Liver (tissue), 9 donors: ENCODE measurements around the gene ACE2. TPM values are rescaled to one million over a fixed set of nuclear protein-coding genes. Genes with fewer than 3 reads are reported as not detected.
A peak's percentile ranks its signal among the peaks of the same experiment; 100 is the strongest.

Source experiments
- DNase-seq: peaks from one replicate; pipeline ENCODE4 v3.0.0-alpha.2; 2017; ENCODE audit warnings: low spot score
- H3K27ac ChIP-seq, 2 donors: one replicate each; pipeline ENCODE4 v1.7.0; 2013; ENCODE audit warnings: inconsistent platforms in 2 of 2, low read length in 2 of 2, control low read depth in 1 of 2, low read depth in 1 of 2, mild to moderate bottlenecking in 1 of 2
- H3K27me3 ChIP-seq, 4 donors: one replicate each; pipeline versions ENCODE4 v1.6.1 to v1.7.0; 2013; ENCODE audit warnings: low read length in 3 of 4, inconsistent platforms in 1 of 4, mild to moderate bottlenecking in 1 of 4, moderate library complexity in 1 of 4; ENCODE audit not compliant: control insufficient read depth in 4 of 4, insufficient read depth in 4 of 4
- H3K36me3 ChIP-seq, 4 donors: one replicate each; pipeline versions ENCODE4 v1.6.1 to v1.7.0; 2013; ENCODE audit warnings: low read length in 3 of 4, mild to moderate bottlenecking in 3 of 4, low read depth in 1 of 4, moderate library complexity in 1 of 4; ENCODE audit not compliant: control insufficient read depth in 4 of 4, insufficient read depth in 3 of 4
- H3K4me1 ChIP-seq, 4 donors: one replicate each; pipeline versions ENCODE4 v1.6.1 to v1.7.0; 2013; ENCODE audit warnings: low read length in 3 of 4, mild to moderate bottlenecking in 3 of 4, moderate library complexity in 1 of 4; ENCODE audit not compliant: control insufficient read depth in 4 of 4, insufficient read depth in 4 of 4
- H3K4me3 ChIP-seq, 3 donors: one replicate each; pipeline versions ENCODE4 v1.6.1 to v1.7.0; 2013; ENCODE audit warnings: low read length in 3 of 3, control low read depth in 1 of 3, low read depth in 1 of 3, mild to moderate bottlenecking in 1 of 3
- H3K9ac ChIP-seq, 2 donors: one replicate each; pipeline ENCODE4 v1.7.0; 2013; ENCODE audit warnings: low read length in 2 of 2, mild to moderate bottlenecking in 2 of 2, moderate library complexity in 2 of 2, control low read depth in 1 of 2, low read depth in 1 of 2
- H3K9me3 ChIP-seq, 4 donors: one replicate each; pipeline versions ENCODE4 v1.6.1 to v1.7.0; 2013; ENCODE audit warnings: low read length in 3 of 4; ENCODE audit not compliant: control insufficient read depth in 4 of 4
- EGR1 ChIP-seq, 2 donors: IDR thresholded peaks; 2 replicates each; pipeline ENCODE4 v1.6.1; 2016 to 2018; ENCODE audit warnings: antibody characterized with exemption in 2 of 2, low read depth in 2 of 2
- FOXA1 ChIP-seq: IDR thresholded peaks from 2 replicates; pipeline ENCODE4 v1.6.1; 2016; ENCODE audit warnings: antibody characterized with exemption
- FOXA2 ChIP-seq: IDR thresholded peaks from 2 replicates; pipeline ENCODE4 v1.6.1; 2016; ENCODE audit warnings: antibody characterized with exemption
- GABPA ChIP-seq, 2 donors: IDR thresholded peaks in 1 of 2; conservative IDR thresholded peaks in 1 of 2; 2 replicates each; pipeline ENCODE4 v1.6.1; 2016; ENCODE audit warnings: antibody characterized with exemption in 2 of 2, mild to moderate bottlenecking in 1 of 2, moderate library complexity in 1 of 2
- HNF4G ChIP-seq: IDR thresholded peaks from 2 replicates; pipeline ENCODE4 v1.6.1; 2016; ENCODE audit warnings: antibody characterized with exemption
- JUND ChIP-seq, 2 donors: IDR thresholded peaks; 2 replicates each; pipeline ENCODE4 v1.6.1; 2016; ENCODE audit warnings: antibody characterized with exemption in 2 of 2
- NR2F2 ChIP-seq: IDR thresholded peaks from 2 replicates; pipeline ENCODE4 v1.6.1; 2016; ENCODE audit warnings: antibody characterized with exemption
- RAD21 ChIP-seq, 2 donors: IDR thresholded peaks; 2 replicates each; pipeline ENCODE4 v1.6.1; 2016; ENCODE audit warnings: antibody characterized with exemption in 2 of 2, mild to moderate bottlenecking in 2 of 2
- RXRA ChIP-seq, 2 donors: IDR thresholded peaks; 2 replicates each; pipeline ENCODE4 v1.6.1; 2017 to 2018; ENCODE audit warnings: antibody characterized with exemption in 2 of 2, mild to moderate bottlenecking in 1 of 2
- SP1 ChIP-seq: IDR thresholded peaks from 2 replicates; pipeline ENCODE4 v1.6.1; 2018; ENCODE audit warnings: antibody characterized with exemption, mild to moderate bottlenecking
- TAF1 ChIP-seq: conservative IDR thresholded peaks from 2 replicates; pipeline ENCODE4 v1.6.1; 2016; ENCODE audit warnings: antibody characterized with exemption, mild to moderate bottlenecking
- WGBS: extraction: QIAGEN DNeasy Blood & Tissue Kit; methylation state at CpG from one replicate; pipeline ENCODE4 v1.1.7; 2013; 5-methylcytosine and 5-hydroxymethylcytosine counted together
- polyA plus RNA-seq, 2 donors: library from polyadenylated mRNA; stranded (reverse) in 1 of 2; unstranded in 1 of 2; fragments of 200-250 nt in 1 of 2; fragments of >200 nt in 1 of 2; fragmentation: Nextera tagmentation in 1 of 2; extraction: Ambion mirVana in 1 of 2; gene quantifications; one replicate each; pipeline versions ENCODE4 v1.2.1 to v1.2.3, GENCODE V29; 2013 to 2015
- total RNA-seq, 2 donors: library from RNA; depleted of rRNA; stranded (reverse); fragments of >200 nt; gene quantifications; one replicate each; pipeline ENCODE4 v1.2.3, GENCODE V29; 2014
- TF ChIP-seq, protein P1 (sequence below): IDR thresholded peaks from 2 replicates; pipeline ENCODE4 v1.6.1; 2016; ENCODE audit warnings: antibody characterized with exemption
- TF ChIP-seq, protein P2 (sequence below): fragments of 150-350 bp; IDR thresholded peaks from 2 replicates; pipeline ENCODE4 v1.5.1; 2017; ENCODE audit warnings: improper control_type of control experiment, low read depth, low read length; ENCODE audit not compliant: missing input control
- TF ChIP-seq, protein P3 (sequence below): IDR thresholded peaks from 2 replicates; pipeline ENCODE4 v1.6.1; 2016; ENCODE audit warnings: antibody characterized with exemption, mild to moderate bottlenecking
- TF ChIP-seq, protein P4 (sequence below): IDR thresholded peaks from 2 replicates; pipeline ENCODE4 v1.6.1; 2016; ENCODE audit warnings: antibody characterized with exemption
- donor health status: healthy.
- donor health status: healthy.
- donor health status: healthy.
- donor health status: healthy.
- donor health status: healthy.

The ACE2 gene
- total and polyA plus RNA-seq, 4 donors: 0.33 to 4.1 (median 0.56) TPM

DNA sequence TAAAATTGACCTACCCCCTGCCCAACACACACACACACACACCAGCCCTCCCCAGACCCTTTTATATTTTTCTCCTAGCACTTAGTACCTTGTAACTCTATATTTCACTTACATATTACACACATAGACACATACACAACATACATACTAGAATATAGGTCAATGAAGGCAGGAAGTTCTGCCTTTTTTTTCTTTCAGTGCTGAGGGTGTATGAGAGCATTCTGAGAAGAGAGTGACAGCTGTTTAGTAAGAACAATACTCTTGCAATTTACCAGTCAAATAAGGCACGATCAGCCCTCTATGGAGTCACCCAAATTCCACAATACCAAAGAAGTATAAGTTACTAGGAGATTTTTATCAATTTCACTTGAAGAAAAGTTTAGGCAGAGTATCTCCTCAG, 33.5 kb downstream of the ACE2 start (continued):
- no peak for TF ChIP-seq NR2F2

DNA sequence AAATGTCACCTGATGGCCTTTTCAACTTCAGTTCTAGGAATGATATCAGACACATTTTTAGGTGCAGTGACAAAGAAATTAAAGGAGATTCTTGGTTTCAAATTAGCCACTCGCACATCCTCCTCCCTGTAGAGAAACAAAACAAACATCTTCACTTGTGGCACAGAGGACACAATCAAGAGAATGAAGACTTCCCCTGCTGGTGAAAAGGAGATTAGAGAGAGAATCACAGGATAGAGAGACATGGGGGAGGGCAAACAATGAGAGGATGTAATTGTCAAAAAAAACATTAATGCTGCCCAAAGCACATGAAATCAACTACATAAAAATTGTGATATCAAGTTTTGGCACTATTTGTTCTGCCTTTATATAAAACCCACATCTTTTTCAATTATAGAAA, 34.5 kb downstream of the ACE2 start:
- DNase-seq: no peak
- Histone ChIP-seq H3K9me3 (no peaks in the 10 kb centered on the region), H3K9ac (no peak overlapping the region), H3K27me3 (peaks cover 0 to 2% (median 0%) of the 10 kb centered on the region in 4 donors), H3K4me3 (no peak overlapping the region), H3K36me3 (peaks cover 0 to under 1% (median 0%) of the 10 kb centered on the region in 4 donors), H3K4me1 (no peaks in the 10 kb centered on the region), H3K27ac (no peak overlapping the region)
- 80% methylated on average over 1 of the region's 1 CpG for WGBS
- TF ChIP-seq NR2F2: no peak
- no peak for TF ChIP-seq TAF1
- TF ChIP-seq RXRA (IDR thresholded peaks at IDR 0.05): no peak
- peak in 1 of 2 donors; percentile 8 for TF ChIP-seq RAD21 (IDR thresholded peaks at IDR 0.05)
- TF ChIP-seq FOXA2: no peak
- no peak for TF ChIP-seq GABPA (IDR thresholded peaks at IDR 0.05 in 1 of 2, conservative IDR thresholded peaks at IDR 0.05 in 1 of 2)
- TF ChIP-seq FOXA1: no peak

DNA sequence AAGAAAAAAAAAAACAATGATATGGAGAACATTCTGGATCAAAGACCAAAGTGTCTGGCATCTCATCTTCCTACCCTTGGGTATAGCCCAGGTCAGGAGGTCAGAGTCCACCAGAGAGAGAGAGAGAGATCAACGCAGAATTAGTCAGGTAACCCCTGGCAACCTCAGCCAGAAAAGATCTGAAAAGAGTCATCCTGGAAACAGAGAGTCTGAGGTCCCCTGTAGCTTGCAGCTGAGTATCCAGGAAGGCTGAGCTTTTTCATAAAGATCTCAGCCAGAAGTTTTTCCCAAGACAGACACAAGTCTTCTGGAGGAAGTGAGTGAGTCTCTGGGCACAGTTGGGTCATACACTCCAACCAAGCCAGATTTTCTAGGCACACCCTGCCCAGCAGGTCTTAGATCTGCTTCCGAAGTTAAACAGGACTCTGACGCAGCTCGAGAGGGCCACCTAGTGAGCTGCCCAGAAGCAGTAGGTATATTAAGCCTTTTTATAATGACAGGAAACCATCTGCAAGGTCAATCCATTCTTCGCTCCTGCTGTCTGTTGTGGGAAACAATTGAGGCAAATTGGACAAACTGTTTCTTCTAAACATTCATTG, 35.7 kb downstream of the ACE2 start:
- Histone ChIP-seq H3K9ac (no peak overlapping the region), H3K27ac (no peak overlapping the region), H3K4me1 (no peaks in the 10 kb centered on the region), H3K36me3 (peaks cover 0 to 2% (median 0%) of the 10 kb centered on the region in 4 donors), H3K9me3 (no peaks in the 10 kb centered on the region), H3K4me3 (no peak overlapping the region), H3K27me3 (peaks cover 0 to 4% (median 0%) of the 10 kb centered on the region in 4 donors)
- TF ChIP-seq, protein P1, sequence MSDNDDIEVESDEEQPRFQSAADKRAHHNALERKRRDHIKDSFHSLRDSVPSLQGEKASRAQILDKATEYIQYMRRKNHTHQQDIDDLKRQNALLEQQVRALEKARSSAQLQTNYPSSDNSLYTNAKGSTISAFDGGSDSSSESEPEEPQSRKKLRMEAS: no peak
- peak; percentile 81 to 87 for TF ChIP-seq RAD21 (IDR thresholded peaks at IDR 0.05)
- TF ChIP-seq, protein P2, sequence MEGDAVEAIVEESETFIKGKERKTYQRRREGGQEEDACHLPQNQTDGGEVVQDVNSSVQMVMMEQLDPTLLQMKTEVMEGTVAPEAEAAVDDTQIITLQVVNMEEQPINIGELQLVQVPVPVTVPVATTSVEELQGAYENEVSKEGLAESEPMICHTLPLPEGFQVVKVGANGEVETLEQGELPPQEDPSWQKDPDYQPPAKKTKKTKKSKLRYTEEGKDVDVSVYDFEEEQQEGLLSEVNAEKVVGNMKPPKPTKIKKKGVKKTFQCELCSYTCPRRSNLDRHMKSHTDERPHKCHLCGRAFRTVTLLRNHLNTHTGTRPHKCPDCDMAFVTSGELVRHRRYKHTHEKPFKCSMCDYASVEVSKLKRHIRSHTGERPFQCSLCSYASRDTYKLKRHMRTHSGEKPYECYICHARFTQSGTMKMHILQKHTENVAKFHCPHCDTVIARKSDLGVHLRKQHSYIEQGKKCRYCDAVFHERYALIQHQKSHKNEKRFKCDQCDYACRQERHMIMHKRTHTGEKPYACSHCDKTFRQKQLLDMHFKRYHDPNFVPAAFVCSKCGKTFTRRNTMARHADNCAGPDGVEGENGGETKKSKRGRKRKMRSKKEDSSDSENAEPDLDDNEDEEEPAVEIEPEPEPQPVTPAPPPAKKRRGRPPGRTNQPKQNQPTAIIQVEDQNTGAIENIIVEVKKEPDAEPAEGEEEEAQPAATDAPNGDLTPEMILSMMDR: peak; percentile 55
- WGBS: 9% methylated on average over 5 of the region's 5 CpGs
- DNase-seq: peak; percentile 44

DNA sequence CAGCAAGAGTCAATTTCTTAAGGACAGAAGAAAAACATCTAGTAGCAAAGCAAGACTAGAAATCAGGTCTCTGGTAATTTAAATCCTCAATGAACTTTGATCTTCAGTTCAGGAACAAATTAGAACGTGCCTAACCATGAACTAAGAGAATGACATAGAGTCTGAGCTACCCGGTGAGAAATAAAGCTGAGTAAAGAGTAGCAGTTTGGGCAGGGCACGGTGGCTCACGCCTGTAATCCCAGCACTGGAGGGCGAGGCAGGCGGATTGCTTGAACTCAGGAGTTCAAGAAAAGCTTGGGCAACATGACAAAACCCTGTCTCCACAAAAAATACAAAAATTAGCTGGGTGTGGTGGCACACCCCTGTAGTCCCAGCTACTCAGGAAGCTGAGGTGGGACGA, 37.7 kb downstream of the ACE2 start:
- no peak for DNase-seq
- Histone ChIP-seq H3K36me3 (peaks cover 0 to 2% (median 0%) of the 10 kb centered on the region in 4 donors), H3K9ac (no peak overlapping the region), H3K4me3 (no peak overlapping the region), H3K27ac (no peak overlapping the region), H3K9me3 (no peaks in the 10 kb centered on the region), H3K4me1 (no peaks in the 10 kb centered on the region), H3K27me3 (peaks cover 0 to 4% (median 0%) of the 10 kb centered on the region in 4 donors)
- WGBS: 68% methylated on average over 7 of the region's 7 CpGs
- TF ChIP-seq RAD21 (IDR thresholded peaks at IDR 0.05) (no peak), JUND (IDR thresholded peaks at IDR 0.05) (no peak), TAF1 (no peak), SP1 (no peak), FOXA1 (no peak), FOXA2 (no peak), EGR1 (IDR thresholded peaks at IDR 0.05; ENCODE audit: low read depth in 2 of 2) (no peak), HNF4G (no peak)
- TF ChIP-seq, protein P2: no peak
- TF ChIP-seq, protein P1: no peak
- TF ChIP-seq, protein P3, sequence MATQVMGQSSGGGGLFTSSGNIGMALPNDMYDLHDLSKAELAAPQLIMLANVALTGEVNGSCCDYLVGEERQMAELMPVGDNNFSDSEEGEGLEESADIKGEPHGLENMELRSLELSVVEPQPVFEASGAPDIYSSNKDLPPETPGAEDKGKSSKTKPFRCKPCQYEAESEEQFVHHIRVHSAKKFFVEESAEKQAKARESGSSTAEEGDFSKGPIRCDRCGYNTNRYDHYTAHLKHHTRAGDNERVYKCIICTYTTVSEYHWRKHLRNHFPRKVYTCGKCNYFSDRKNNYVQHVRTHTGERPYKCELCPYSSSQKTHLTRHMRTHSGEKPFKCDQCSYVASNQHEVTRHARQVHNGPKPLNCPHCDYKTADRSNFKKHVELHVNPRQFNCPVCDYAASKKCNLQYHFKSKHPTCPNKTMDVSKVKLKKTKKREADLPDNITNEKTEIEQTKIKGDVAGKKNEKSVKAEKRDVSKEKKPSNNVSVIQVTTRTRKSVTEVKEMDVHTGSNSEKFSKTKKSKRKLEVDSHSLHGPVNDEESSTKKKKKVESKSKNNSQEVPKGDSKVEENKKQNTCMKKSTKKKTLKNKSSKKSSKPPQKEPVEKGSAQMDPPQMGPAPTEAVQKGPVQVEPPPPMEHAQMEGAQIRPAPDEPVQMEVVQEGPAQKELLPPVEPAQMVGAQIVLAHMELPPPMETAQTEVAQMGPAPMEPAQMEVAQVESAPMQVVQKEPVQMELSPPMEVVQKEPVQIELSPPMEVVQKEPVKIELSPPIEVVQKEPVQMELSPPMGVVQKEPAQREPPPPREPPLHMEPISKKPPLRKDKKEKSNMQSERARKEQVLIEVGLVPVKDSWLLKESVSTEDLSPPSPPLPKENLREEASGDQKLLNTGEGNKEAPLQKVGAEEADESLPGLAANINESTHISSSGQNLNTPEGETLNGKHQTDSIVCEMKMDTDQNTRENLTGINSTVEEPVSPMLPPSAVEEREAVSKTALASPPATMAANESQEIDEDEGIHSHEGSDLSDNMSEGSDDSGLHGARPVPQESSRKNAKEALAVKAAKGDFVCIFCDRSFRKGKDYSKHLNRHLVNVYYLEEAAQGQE: no peak
- TF ChIP-seq, protein P4, sequence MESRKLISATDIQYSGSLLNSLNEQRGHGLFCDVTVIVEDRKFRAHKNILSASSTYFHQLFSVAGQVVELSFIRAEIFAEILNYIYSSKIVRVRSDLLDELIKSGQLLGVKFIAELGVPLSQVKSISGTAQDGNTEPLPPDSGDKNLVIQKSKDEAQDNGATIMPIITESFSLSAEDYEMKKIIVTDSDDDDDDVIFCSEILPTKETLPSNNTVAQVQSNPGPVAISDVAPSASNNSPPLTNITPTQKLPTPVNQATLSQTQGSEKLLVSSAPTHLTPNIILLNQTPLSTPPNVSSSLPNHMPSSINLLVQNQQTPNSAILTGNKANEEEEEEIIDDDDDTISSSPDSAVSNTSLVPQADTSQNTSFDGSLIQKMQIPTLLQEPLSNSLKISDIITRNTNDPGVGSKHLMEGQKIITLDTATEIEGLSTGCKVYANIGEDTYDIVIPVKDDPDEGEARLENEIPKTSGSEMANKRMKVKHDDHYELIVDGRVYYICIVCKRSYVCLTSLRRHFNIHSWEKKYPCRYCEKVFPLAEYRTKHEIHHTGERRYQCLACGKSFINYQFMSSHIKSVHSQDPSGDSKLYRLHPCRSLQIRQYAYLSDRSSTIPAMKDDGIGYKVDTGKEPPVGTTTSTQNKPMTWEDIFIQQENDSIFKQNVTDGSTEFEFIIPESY: no peak
